Measurements from ENCODE around the gene TPST2.

The TPST2 gene

DNA sequence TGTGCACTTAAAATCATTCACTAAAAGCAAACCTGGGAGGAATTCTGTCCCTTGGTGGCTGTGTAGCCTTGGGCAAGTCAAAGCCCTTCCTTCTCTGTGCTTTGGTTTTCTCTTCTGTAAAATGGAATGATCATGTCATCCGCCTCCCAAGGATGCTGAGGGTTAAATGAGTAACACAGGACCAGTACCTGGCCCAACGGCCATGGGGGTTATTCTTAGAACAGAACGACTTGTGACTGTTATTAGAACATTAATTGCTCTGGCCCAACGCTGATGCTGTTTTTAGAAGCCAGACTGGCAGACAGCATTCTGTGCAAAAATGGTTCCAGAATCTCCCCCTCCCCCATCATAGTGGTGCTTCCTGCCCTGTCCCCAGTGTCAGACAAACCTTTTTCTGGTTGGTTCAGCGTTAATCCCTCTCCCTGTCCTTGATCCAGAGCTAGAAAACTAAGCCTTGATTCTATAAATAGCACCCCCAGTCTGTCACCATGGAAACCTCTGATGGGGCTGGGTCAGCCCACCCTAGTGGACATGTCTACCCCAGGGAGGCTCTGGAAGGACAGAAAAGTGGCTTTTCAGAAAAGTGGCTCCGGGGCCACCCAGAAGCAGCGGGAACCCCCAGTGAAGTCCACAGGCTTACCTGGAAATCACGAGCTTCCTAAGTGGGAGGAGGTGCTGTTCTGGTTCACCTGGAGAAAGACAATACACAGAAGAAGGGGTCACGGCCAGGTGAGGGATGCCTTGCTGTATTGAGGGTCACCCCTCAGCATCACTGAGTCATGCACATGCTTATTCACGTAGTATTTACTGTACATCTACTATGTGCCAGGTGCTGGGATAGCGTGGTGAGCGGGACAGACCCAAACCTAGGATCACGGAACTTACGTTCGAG lies 62.1 kb downstream of the TPST2 start:
- no peak for DNase-seq

DNA sequence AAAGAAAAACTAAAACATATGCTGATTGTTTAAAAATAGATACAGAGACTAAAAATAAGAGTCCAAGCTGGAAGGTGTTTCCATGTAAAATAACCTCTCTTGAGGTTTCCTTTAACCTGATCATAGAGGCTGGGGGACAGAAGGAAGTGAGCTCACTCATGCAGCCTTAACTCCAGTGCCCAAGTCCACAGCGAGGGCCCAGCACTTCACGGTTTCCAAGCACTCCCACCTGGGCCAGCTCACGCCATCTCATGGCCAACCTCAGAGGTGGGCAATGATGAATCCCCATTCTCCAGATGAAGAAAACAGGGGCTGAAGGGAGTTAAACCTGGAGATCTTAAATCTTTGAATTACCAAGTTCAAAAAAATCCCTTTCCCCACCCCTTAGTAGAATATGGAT lies 62.8 kb downstream of the TPST2 start:
- DNase-seq, result no peak

DNA sequence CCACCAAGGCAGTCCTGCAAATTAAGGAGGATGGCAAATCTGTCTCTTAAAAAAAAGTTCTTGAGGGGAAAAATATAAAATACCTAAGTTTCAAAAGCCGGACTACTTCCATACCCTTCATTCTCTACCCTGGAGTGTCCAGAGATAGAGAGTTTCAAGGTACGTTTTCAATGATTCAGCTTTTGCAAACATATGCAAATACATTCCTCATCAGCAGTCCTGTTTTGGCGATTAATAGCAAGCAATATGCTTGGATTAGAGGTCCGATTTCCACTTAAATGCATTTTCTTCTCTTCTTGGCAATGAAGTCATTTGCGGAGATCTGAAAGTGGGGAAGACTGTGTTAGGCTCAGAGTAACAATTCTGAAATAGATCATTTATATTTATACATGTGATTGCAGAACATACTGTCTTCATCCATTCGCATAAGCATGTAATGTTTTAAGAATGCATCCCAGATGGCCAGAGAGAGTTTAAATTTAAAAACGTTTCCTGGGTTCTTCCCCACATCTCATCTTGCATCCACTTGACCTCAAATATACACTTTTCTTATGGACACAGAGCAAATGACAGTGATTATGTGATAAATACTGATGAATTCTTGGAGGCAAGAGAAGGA lies 63.9 kb downstream of the TPST2 start:
- no peak for DNase-seq

DNA sequence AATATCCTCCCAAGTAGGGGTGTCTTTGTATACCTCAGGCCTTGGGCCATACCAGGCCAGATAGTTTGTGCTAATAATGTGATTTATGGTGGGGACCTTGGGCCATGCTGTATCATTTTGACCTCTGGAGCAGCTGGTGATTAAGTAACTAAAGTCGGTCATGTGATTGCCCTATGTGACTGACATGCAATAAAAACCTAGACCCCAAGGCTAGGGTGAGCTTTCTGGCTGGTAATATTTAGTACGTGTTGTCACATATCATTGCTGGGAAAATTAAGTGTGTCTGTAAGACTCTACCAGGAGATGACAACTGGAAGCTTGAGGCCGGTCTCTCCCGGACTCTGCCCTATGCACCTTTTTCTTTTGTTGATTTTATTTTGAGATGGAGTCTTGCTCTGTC lies 65.1 kb downstream of the TPST2 start:
- DNase-seq, result no peak

DNA sequence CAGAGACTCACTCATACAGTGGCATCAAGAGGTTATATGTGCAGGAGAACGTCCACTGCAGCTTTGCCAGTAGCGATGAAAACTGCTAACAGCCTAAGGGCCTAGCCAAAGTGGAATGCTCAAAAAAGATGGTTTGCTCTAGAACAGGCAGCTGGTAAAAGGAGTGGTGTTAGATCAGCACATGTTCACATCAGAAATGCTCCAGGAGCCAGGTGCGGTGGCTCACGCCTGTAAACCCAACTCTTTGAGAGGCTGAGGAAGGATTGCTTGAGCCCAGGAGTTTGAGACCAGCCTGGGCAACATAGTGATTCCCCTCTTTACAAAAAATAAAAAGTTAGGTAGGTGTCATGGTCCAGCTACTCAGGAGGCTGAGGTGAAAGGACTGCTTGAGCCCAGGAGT lies 67.3 kb downstream of the TPST2 start:
- DNase-seq, result no peak

DNA sequence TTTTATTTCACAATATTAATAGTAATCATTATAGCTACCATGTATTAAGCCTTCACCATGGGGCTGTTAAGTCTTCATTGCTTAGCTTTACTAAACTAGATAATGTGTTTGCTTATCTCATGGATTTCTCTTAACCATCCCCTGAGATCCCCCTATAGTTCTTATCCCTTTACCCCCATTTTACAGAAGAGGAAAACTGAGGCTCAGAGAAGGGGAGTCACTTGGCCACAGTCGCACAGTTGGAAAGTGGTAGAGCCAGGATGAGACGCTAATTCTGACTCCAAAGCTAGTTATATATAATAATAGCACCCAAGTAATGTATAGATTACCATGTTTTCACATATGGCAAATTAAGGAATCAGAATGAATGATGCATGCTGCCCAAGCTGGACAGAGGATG lies 67.9 kb downstream of the TPST2 start:
- no peak for DNase-seq

DNA sequence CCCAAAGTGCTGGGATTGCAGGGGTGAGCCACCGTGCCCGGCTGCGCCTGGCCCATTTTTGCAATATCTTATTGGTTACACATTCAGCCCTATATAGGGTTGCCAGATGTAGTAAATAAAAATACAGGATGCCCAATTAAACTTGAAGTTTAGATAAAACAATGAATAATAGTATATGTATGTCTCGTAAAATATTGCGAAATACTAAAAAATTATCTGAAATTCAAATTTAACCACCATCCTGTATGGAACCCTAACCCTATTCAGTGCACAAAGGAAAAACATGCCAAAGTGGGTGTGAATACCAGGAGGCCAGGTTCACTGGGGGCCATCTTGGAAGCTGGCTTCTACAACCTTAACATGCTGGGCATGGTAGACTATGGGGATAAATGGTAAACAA lies 72.5 kb downstream of the TPST2 start:
- no peak for DNase-seq

DNA sequence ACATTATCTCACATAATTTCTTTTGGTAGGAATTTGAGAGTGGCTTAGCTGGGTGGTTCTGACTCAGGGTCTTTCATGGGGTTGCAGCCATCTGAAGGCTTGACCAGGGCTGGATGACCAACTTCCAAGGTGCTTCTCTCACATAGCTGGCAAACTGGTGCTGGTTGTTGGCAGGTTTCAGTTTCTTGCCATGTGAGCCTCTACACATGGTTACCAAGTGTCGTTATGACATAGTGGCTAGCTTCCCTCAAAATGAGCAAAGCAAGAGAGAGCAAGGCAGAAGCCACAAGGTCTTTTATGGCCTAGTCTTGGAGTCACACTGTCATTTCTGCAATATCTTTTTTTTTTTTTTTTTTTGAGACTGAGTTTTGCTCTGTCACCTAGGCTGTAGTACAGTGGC lies 73.4 kb downstream of the TPST2 start:
- no peak for DNase-seq

DNA sequence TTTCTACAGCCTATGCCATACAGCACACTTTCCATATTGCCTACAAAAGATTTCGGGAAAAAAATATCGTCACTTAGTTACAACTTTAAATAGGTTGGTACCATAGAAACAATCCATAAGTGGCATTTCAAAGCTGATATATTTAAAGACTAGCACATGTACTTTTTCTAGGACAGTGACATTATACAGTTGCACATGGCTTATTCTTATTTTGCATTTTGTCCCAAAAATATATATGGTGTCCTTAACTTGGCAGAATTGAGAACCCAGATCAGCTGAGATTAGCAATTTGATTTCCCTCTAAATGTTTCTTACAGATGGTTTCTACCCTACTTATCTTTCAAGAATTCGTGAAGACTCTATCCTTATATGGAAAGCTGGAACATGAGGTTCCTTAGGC lies 74.0 kb downstream of the TPST2 start:
- no peak for DNase-seq

DNA sequence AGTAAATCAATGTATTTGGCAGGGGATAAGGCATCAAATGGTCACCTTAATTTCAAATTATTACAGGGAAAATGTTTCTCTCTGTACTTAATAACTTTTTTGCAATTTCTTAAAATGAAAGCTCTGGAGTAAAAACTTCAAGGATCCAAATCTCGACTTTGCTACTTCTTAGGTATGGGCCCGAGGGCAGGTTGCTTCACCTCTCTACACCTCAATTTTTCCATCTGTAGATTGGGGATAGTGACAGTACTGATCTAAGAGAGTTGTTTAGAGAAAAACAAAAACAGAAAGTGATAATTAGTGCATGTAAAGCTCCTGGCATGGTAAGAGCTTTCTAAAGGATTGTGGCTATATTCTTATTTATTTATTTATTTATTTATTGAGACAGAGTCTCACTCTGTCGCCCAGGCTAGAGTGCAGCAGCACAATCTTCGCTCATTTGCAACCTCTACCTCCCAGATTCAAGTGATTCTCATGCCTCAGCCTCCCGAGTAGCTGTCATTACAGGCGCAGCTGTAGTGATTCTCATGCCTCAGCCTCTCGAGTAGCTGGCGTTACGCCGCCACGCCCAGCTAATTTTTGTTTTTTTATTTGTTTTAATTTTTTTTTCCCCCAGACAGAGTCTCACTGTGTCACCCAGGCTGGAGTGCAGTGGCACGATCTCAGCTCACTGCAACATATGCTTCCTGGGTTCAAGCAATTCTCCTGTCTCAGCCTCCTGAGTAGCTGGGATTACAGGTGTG lies 75.3 kb downstream of the TPST2 start:
- no peak for DNase-seq

DNA sequence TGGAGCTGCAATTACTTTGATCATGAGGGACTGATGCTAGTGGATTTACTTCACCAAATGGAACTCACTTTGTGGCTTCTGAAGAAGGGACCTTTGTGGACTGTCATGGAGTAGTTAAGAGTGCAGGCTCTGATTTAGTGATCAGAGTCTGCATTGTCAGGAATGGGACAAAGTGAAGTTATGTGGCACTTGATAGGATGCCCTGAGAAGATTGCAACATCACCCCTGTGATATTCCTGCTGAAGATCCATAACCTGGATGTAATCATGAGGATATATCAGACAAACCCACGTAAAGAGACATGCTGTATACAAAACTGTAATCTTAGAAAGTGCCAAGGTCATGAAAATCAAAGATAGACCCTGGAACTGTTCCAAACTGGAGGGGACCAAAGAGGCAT lies 76.1 kb downstream of the TPST2 start:
- no peak for DNase-seq

DNA sequence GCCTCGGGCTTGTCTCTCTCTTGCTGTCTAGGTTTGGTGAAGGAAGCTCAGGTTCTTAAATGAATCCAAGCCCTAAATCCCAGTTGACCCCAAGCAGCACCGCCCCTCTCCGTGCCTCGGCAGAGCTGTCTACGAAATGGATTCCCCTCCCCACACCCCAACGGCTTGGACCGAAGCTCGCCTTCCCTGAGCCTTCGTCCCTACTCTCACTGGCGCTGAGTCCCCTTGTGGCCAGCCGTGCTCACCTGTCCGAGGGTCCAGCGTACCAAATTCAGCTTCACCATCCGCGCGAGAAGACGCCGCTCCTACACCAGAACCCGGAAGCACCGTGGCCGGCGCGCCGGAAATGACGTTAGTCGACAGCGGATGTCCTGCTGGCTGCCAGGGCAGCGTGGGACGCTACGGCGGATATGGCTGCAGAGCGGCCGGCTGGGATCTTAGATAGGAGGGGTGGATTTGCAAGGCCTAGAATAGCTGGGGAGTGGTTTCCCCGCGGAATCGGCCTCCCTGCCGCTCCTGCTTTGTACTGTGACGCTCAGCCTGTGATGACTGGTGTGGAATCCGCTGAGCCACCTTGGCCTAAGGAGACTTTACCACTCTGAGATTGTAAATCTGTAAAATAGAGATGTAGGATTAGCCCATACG lies 77.7 kb downstream of the TPST2 start, which contains the start of gene TFIP11:
Gene TFIP11, minus strand, starts transcription at position 325 of the 645 bp plus-strand sequence. CDS start 2,201 bp downstream, outside the sequence.
- peak; percentile 66 for DNase-seq

DNA sequence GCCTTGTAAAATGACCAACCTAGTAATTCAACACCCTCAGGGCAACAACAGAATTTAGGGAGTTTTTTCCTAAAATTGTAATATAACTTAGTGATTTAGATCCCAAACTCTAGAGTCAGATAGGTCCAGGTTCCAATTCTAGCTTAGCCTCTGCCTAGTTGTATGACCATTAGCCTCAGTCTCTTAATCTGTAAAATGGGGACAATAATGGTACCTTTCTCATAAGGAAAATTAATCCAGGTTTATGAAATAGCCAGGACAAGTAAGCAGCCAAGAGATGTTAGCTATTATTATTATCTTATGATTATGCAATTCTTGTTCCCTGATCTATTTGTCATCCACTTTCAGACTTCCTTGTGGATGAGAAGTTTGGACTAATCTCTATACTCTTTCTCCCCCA lies 81.8 kb downstream of the TPST2 start:
- no peak for DNase-seq

DNA sequence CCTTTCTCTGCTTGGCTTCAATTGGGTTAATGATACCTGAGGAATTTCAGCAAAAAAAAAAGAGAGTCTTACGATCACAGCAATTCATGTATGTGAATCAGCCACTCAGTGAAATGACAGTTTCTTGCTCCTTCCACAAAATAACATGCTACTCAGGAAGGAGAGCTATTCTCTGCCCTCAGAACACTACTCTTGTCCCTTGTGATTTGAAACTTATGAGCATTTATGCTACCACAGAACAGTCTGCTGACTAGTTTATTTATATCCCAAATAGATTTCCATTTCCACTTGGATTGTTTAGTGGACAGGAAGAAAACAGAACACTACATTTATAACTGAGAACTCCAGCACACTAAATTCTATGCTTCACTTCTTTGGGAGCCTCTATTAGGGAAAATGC lies 86.2 kb downstream of the TPST2 start:
- no peak for DNase-seq

DNA sequence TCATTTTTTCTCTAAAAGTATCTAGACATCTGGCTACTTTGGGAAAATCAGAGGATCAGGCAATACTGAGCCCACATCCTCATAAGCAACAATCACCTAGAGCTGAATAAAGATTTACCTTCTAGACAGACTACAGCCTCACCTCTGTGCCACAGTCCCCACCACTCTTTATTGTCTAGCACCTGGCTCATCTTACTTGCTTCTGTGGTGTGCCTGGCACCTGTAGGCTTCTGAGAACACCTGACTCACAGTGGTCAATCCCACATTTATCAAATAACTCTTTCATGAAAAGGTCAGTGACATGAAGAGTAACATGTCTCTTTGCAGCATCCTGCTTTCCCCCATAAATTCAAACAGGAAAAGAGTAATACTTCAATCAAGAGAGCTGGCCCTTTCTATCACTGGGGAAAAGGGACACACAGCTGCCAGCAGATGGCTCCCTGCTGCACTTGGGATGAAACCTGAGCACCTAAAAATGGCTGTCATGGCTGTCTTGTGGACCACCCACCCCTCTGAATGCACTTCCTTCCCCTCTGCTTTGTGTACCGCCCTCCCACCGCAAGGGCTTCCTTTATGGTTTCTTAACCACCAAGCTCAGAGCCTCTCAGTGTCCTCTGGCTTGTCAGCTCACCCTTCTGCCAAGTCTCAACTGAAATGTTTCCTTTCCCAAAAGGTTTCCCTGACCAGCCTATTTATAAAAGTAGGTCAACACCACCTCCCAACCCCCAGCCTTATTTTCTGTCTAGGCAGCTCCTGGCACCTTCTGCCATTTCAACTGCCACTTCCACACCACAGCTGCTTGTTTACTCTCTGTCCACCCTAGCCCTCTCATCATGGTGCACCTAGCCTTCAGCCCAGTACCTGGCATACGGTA lies 87.0 kb downstream of the TPST2 start:
- peak; percentile 11 for DNase-seq

DNA sequence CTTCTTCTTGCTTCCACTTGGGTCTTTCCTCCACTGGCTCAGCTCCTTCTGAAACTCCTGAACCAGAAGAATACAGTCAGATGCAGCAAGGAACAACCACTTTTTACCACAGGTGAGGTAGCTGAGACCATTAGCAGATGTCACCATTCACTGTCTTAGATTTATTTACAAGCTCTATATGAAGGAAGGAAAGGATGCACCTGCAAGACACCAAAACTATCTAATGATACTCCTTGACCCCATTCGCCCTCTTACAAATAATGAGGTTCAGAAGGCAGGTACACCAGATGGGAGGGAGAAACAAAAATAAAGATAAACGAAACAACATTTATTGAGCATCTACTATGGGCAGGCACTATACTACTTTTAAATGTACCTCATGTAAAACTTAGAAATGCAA lies 87.9 kb downstream of the TPST2 start:
- DNase-seq, result no peak

DNA sequence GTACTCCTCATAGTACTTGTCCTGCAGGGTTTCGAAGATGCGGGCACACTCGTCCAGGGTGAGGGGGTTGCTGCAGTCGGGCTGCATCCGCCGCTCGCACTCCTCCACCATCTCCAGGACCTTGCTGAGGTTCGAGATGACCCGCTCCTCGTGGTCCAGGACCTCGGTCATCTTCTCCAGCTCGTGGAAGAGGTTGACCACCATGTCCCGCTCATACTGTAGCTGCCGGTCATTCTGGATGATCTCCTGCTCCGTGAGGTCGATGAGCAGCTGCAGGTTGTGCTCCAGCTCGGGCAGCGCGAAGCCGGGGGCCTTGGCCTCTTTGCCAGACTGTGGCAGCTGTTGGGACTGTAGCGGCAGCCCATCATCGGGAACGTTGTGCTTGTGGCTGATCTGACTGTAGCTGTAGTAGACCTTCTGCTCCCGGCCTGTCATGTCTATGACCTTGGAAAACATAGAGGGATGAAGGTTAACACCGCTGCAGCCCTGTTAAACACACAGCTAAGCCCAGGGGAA lies 90.7 kb downstream of the TPST2 start:
- DNase-seq, result no peak

DNA sequence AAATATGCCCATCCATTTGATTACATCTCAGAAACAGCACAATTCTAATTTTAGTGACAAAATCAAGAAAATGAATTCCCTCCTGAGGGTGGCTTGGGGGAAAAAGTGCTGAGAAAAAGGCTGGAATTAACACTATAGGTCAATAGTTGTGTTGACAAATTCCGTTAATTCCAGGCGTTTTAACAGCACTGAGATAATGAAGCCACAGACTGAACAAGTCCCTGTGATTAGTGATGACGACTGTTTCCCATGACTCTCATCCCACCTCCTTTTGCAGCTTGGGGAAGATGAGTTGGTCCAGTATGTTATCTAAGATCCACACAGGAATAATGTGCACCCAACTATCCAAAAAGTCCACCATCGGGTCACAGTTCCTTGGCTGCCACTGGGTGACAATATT lies 93.5 kb downstream of the TPST2 start:
- DNase-seq, result no peak

DNA sequence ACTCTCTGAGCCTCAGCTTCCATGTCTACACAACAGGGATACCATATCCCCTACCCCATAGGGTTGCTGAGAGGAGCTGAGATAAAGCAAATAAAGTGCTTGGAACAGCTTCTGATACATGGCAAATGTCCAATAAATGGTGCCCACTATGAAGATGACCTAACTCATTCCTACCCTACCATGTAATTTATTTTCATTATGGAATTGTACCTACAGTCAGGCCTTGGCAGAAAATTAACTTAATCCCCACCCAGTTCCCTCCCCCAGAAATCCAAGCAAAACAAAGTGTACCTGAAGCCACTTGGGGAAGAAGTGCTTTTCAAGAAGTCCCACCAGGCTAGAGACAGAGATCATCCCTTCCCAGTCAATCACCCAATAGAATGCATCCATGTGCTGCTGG lies 95.4 kb downstream of the TPST2 start:
- DNase-seq, result no peak

DNA sequence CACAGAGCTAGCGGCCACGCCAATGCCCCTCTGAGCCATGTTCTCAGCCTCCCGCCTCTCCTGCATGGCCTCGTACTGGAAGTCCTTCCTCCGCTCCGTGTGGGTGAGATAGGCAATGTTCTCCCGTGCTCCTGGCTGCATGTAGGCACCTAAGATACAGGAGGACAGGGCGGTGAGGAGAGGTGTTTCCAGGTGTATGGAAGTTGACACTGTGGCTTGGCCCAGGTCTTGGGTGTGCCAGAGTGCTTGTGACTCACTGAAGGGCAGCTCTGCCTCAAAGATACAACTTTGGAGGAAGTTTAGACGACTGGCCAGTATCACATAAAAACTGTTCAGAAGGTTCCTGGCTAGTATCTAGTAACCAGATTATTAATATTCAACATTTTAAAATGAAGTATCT lies 97.7 kb downstream of the TPST2 start:
- no peak for DNase-seq

DNA sequence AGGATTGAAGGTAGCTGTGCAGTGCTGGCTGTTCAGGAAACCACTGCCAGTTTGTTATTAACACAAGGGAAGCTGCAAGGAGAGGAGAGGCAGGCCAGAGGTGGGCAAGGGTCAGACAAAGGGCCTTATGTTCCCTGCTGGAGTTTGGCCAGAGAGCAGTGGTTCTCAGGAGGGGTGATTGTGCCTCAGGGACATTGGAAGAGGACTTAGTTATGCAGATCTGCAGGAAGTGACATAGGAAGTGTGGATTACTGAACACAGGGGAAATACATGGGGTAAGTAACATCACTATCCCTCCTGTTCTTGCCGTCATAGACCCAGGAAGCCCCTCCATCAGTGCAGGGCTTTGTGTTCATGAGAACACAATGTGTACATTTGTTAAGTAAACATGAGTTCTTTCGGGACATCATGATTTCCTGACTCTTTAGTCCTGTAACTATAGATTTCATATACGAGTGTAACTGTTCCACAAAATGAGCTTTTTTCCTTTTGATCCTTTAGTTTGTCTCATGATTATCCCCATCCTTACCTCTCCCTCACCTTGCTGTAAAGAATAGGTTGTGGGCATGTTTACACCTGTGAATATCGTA lies 100.4 kb downstream of the TPST2 start:
- no peak for DNase-seq

DNA sequence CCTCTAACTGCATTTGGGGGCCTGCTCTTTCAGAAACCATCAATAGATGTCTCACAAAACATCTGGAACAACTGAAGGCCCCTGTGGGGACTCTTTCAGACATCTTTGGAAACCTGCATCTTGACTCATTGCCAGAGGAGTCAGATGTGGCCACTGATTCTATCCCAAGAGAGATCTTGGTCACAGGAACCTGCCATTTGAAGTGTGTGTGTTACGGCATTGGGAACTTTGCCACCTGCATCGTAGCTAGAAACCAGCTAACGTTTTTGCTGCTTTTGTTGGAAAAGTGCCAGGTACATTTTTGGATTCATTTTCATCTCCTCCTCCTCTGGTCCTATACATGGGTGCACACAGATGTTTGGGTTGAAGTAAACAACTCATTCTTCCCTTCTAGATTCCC lies 101.9 kb downstream of the TPST2 start:
- DNase-seq, result no peak
